HG03354 (cell line): ENCODE results near the gene PCNX2.

Source experiments
- ATAC-seq: cut with Tn5 transposase; IDR thresholded peaks from one replicate; pipeline ENCODE4 v1.9.1; 2021; ENCODE audit warnings: mild to moderate bottlenecking; ENCODE audit not compliant: unreplicated experiment, poor library complexity, severe bottlenecking

The PCNX2 gene

GRCh38 chr1:233040494-233040893 lies 255.0 kb downstream of the PCNX2 start:
- ATAC-seq: no peak

GRCh38 chr1:233038581-233038980 lies 256.9 kb downstream of the PCNX2 start:
- no peak for ATAC-seq

- ATAC-seq: no peak
Measured at GRCh38 chr1:233037843-233038242, 257.7 kb downstream of the PCNX2 start.

- ATAC-seq: no peak
Measured at GRCh38 chr1:233034836-233035235, 260.7 kb downstream of the PCNX2 start.

- ATAC-seq: no peak
Measured at GRCh38 chr1:233033361-233033760, 262.2 kb downstream of the PCNX2 start.

GRCh38 chr1:233032916-233033315 lies 262.6 kb downstream of the PCNX2 start:
- ATAC-seq: no peak

GRCh38 chr1:233031521-233031920 lies 264.0 kb downstream of the PCNX2 start:
- no peak for ATAC-seq

GRCh38 chr1:233027046-233027445 lies 268.5 kb downstream of the PCNX2 start:
- no peak for ATAC-seq

- no peak for ATAC-seq
Measured at GRCh38 chr1:233025567-233025966, 270.0 kb downstream of the PCNX2 start.

- no peak for ATAC-seq
Measured at GRCh38 chr1:233025157-233025556, 270.4 kb downstream of the PCNX2 start.

- no peak for ATAC-seq
Measured at GRCh38 chr1:233024199-233024598, 271.3 kb downstream of the PCNX2 start.

- ATAC-seq: no peak
Measured at GRCh38 chr1:233022246-233022645, 273.3 kb downstream of the PCNX2 start.

GRCh38 chr1:233020426-233020825 lies 275.1 kb downstream of the PCNX2 start:
- ATAC-seq: no peak

GRCh38 chr1:233019778-233020325 lies 275.7 kb downstream of the PCNX2 start:
- ATAC-seq: no peak

- no peak for ATAC-seq
Measured at GRCh38 chr1:233019083-233019482, 276.4 kb downstream of the PCNX2 start.

GRCh38 chr1:233016798-233017197 lies 278.7 kb downstream of the PCNX2 start:
- no peak for ATAC-seq

GRCh38 chr1:233015965-233016364 lies 279.6 kb downstream of the PCNX2 start:
- ATAC-seq: peak; percentile 66

- no peak for ATAC-seq
Measured at GRCh38 chr1:233012021-233012420, 283.5 kb downstream of the PCNX2 start.

GRCh38 chr1:233010146-233010545 lies 285.4 kb downstream of the PCNX2 start:
- ATAC-seq: no peak

- no peak for ATAC-seq
Measured at GRCh38 chr1:233006541-233006973, 289.0 kb downstream of the PCNX2 start.

GRCh38 chr1:233006108-233006507 lies 289.4 kb downstream of the PCNX2 start:
- ATAC-seq: no peak

GRCh38 chr1:233005703-233006102 lies 289.8 kb downstream of the PCNX2 start:
- ATAC-seq: no peak
